Activated CD8-positive, alpha-beta memory T cell treated with anti-CD3 and anti-CD28 coated beads, Interleukin-2, amount 50 U/mL, for 1 hour (primary cell): ENCODE data around the gene PPAN.
A peak's percentile ranks its signal among the peaks of the same experiment; 100 is the strongest.

ENCODE experiments used
- DNase-seq: peaks from one replicate; pipeline ENCODE4 v3.0.0-alpha.2; 2020; ENCODE audit errors: extremely low read depth

Gene PPAN

GRCh38 chr19:10092648-10093294 is 13.4 kb upstream of the PPAN start:
- no peak for DNase-seq

- DNase-seq, result no peak
Measured at GRCh38 chr19:10093295-10094186, 12.6 kb upstream of the PPAN start.

GRCh38 chr19:10095622-10095947 is 10.6 kb upstream of the PPAN start:
- no peak for DNase-seq

GRCh38 chr19:10095948-10096614 is 10.1 kb upstream of the PPAN start:
- DNase-seq, result no peak

- no peak for DNase-seq
Measured at GRCh38 chr19:10096615-10096963, 9.6 kb upstream of the PPAN start.

GRCh38 chr19:10100163-10100785 is 5.9 kb upstream of the PPAN start:
- no peak for DNase-seq

- DNase-seq, result no peak
Measured at GRCh38 chr19:10102787-10103236, 3.4 kb upstream of the PPAN start.

- no peak for DNase-seq
Measured at GRCh38 chr19:10104130-10104513, 2.0 kb upstream of the PPAN start.

- peak; percentile 80 for DNase-seq
Measured at GRCh38 chr19:10104665-10105508, 1.3 kb upstream of the PPAN start.

- peak; percentile 82 for DNase-seq
Measured at GRCh38 chr19:10105509-10106099, 558 bp upstream of the PPAN start.

- DNase-seq, result no peak
Measured at GRCh38 chr19:10107254-10107653, 1.1 kb downstream of the PPAN start.

- DNase-seq, result no peak
Measured at GRCh38 chr19:10107817-10108367, 1.7 kb downstream of the PPAN start.

GRCh38 chr19:10109528-10109927 is 3.4 kb downstream of the PPAN start:
- DNase-seq, result no peak

GRCh38 chr19:10110076-10110971 is 4.2 kb downstream of the PPAN start:
- no peak for DNase-seq

- no peak for DNase-seq
Measured at GRCh38 chr19:10110972-10111317, 4.8 kb downstream of the PPAN start.

GRCh38 chr19:10111405-10111811 is 5.2 kb downstream of the PPAN start, which contains the start of gene P2RY11:
TSS of gene P2RY11 (plus strand) at chr19:10111693. CDS start at chr19:10111722, 29 bp downstream.
- no peak for DNase-seq

GRCh38 chr19:10112037-10112761 is 6.0 kb downstream of the PPAN start:
- no peak for DNase-seq

GRCh38 chr19:10112895-10113591 is 6.9 kb downstream of the PPAN start:
- no peak for DNase-seq
